HT-29 (cell line): ENCODE results near the gene DCC. TPM values are rescaled to one million over a fixed set of nuclear protein-coding genes. Genes with fewer than 3 reads are reported as not detected.
"Not testable (repeated sequence)": the region's sequence is repeated elsewhere in the genome, so short reads cannot be mapped to it uniquely, and the experiment has no call there.

Experiments used
- DNase-seq: peaks from one replicate; pipeline ENCODE4 v3.0.0-alpha.2; 2015; ENCODE audit warnings: low spot score
- total RNA-seq: library from RNA; depleted of rRNA; stranded (reverse); fragments of >200 nt; shearing (Covaris generic); gene quantifications from 2 replicates; pipeline ENCODE4 v1.2.3, GENCODE V29; 2014

DCC gene
- total RNA-seq, 1 experiment from 2014 or later, result not detected

DNA sequence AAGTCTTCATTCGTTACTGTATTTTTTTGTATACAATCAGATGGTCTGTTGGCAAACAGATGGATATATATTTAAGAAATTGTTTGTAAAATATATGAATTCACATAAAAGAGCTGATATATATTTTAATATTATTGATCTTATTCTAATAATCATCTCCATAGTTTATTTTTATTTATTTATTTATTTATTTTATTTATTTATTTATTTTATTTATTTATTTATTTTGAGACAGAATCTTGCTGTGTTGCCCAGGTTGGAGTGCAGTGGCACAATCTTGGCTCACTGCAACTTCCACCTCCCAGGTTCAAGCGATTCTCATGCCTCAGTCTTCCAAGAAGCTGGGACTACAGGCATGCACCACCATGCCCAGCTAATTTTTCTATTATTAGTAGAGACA lies 1128.2 kb downstream of the DCC start:
- DNase-seq, result not testable (repeated sequence)

DNA sequence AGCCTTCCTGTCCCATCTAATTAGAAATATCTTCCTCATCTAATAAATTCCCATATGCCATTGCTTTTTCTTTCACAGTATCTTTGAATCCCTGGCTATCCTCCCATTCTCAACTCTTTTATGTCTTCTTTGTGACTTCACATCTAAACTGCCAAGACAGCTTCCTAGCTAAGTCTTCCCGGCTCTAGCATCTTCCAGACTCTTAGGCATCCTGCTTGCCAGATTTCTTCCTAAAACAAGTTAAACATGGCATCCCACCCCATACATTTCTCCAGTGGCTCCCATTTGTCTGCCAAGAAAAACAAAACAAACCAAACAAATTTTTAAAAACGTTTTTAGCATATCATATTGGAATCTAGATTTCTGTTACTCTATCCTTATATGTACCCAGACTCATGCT lies 1132.5 kb downstream of the DCC start:
- no peak for DNase-seq

- DNase-seq, result no peak
Measured at GRCh38 chr18:53478155-53478554, 1138.2 kb downstream of the DCC start.

GRCh38 chr18:53486296-53486695 lies 1146.3 kb downstream of the DCC start:
- no peak for DNase-seq

DNA sequence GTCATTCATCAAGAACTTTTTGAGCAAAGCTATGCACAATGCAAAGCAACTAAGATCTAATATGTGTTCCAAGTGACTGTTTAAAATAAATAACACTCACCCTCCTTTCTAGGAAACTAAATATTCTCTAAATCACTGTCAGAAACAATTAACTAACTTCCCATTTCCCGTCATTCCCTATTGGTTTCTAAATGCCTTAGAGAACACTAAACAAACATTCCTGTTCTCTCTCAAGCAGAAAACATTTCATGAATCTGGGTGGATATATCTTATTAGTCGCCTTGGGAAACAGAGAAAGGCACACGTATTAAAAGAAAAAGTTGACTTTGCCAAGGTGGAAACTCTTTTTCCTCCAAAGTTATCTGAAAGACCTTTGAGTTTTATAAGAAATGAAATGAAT lies 1149.3 kb downstream of the DCC start:
- no peak for DNase-seq

- no peak for DNase-seq
Measured at GRCh38 chr18:53490019-53490418, 1150.0 kb downstream of the DCC start.

DNA sequence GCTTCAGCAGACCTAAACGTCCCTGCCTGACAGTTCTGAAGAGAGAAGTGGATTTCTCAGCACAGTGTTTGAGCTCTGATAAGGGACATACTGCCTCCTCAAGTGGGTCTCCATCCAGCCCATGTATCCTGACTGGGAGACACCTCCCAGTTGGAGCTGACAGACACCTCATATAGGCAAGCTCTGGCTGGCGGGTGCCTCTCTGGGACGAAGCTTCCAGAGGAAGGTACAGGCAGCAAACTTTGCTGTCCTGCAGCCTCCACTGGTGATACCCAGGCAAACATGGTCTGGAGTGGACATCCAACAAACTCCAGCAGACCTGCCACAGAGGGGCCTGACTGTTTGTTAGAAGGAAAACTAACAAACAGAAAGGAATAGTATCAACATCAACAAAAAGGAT lies 1156.0 kb downstream of the DCC start:
- DNase-seq, result no peak

- no peak for DNase-seq
Measured at GRCh38 chr18:53503914-53504441, 1164.0 kb downstream of the DCC start.

GRCh38 chr18:53508529-53508928 lies 1168.5 kb downstream of the DCC start:
- DNase-seq, result no peak

DNA sequence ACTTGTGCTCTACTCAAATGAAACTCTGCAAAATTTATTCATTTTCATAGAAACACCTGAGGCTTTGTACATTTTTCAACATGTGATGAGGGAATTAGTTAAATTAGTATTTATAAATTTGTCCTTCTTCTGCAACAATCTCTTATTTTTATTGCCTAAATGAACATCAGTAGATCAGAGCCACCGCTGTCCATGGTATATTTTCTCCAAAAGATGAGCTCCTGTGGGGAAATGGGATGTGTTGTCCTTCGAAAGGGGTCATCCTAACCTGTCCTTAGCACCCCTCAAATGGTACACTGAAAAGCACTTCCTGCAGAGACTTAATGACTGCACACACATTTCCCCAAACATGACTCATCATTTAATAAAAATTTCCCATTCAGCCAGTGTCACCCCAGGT lies 1169.9 kb downstream of the DCC start:
- DNase-seq, result no peak

GRCh38 chr18:53511725-53512124 lies 1171.7 kb downstream of the DCC start:
- DNase-seq, result not testable (repeated sequence)

- no peak for DNase-seq
Measured at GRCh38 chr18:53521068-53521467, 1181.1 kb downstream of the DCC start.

DNA sequence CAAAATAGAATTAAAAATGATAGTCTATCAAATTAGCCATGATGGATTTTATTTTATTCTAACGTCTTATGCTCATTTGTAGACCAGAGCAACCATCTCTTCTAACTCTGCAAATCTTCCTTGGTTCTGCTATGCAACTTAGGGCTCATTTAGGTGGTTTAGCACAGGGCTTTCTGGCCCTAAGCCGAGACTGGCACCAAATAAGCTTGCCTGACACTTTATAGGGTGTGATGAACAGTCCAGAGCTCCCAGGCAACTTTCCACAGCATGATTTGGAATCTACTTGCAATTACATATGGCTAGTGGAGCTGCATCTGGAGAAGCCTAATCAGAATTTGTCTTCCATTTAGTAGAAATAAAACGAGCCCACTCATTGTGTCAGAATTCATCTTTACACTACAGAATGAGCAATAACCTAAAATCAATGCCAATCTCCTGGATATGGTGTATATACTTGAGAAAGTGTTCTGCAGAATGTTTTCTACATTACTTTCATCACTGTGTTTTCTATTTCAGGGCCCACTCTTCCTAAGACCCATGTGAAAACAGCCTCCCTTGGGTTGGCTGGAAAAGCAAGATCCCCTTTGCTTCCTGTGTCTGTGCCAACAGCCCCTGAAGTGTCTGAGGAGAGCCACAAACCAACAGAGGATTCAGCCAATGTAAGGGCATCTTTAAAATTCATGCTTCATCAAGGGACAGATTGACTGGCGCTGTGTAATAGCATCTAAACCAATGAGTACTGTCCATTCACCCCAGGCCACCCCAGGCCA lies 1186.3 kb downstream of the DCC start:
- no peak for DNase-seq

DNA sequence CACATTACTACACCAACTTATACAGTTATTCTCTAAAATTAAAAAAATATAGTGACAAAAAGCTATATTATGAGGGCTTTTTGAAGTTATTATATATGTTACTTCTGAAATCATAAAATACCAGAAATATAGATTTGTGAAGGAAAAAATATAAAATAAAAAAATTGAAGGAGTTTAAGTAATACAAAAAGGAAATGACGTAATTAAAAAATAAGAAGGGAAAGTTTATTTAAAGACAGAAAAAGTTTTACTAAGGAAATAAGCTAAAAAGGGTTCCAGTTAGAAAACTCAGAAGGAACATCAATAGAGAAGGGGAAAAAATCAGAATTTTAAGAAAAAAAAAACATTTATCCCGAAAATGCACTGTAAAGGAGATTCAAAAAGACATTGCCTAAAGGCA lies 1187.4 kb downstream of the DCC start:
- DNase-seq, result no peak

DNA sequence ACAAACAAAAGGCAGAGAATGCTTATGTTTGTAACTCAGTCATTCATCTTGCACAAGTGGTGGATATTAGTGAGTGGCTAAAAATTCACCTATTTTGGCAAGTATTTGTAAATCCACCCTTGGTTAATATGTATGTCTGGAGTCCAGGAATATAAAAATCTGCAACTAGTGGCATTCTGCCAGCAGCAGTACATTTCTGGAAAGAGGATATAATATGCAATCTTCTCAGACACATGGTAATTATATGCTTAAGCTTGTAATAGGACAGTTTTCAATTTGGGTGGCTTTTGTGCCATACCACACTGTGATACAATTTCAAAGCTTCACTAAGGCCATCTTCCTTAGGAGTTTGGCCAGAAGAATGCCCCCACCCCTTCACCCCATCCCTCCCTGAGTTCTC lies 1191.2 kb downstream of the DCC start:
- no peak for DNase-seq

DNA sequence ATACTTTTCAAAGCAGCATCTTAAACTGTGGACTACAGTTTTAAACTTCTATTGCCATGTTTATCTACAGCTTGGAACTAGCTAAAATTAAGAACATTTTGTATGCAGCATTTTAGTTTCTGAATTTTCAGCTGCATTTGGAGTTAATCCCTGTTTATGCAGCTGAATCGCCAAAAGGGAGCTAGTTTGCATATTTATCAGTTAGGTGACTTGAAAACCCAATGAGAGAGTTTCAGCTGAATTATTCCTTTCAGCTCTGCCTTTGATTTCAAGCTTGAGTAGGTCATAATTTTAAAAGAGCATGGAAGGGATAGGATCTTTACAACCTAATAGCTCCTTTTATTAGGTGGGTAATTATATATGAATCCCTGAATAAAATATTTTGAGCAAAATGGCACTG lies 1191.9 kb downstream of the DCC start:
- DNase-seq, result no peak

DNA sequence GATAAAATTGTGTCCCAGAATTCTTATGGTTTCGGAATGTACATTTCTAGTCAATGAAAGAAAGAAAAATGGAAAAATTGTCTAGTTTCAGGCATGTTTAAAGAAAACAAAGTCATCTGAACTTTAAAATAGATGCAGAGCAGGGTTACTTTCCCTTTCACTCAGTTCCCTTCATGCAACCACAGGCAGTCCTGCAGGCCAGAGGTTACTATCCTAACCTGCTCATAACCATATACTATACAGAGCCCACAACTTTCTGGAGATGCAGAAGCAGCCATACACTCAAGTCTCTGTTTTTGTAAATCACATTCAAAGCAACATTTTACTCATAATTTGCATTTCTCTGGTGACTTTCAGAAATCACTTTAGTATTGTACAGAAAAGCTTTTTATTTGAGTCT lies 1194.2 kb downstream of the DCC start:
- DNase-seq, result no peak

DNA sequence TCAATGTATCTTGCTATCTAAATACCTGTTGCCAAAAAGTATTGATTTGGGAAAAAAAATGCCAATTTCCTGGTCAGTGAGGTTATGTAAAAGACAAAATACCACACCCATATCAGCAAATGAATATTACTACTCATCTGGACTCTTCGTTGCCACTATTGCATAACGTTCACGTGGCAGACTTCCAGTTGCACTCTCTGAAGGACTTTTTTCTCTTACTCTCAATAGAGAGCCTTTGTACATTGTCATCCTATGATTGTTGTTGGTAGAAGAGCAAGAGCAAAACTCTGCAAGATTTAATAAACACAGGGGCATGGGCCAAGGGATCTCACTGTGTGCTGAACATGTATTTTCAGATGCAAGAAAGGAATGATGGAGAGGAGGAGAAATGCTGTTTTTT lies 1194.7 kb downstream of the DCC start:
- no peak for DNase-seq

DNA sequence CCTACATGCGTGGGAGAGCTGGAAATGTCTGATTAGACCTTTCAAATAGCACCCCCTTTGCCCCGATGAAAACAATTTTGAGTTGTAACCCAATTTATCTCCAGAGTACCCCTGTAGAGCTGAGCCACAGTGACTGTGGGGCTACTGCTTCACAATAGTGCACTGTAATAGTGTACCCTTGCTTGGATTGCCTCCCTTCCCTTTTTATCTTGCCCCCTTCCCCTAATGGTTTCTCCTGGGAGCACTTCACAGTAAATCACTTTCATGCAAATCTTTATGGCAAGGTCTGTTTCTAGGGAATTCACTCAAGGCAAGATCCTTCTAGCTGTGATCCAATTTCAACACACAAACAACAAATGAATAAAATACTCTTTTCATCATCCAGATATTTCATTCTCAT lies 1196.9 kb downstream of the DCC start:
- DNase-seq, result no peak

DNA sequence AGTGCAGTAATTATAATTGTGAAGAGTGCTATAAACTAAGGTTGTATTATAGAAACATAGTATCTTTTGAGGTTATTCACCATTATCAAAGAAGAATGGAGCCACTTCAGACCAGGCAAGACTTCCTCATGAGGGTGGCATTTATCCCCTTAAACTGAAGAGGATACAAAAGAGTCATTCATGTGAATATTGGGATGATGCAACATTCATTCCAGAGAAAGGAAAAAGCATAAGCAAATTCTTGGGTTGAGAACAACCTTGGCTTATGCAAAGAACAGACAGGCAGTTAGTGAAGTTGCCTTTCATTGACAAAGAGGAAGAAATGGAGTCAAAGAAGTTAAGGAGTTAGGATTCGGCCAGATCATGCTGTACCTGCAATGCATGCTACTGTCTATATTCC lies 1201.9 kb downstream of the DCC start:
- DNase-seq, result no peak

DNA sequence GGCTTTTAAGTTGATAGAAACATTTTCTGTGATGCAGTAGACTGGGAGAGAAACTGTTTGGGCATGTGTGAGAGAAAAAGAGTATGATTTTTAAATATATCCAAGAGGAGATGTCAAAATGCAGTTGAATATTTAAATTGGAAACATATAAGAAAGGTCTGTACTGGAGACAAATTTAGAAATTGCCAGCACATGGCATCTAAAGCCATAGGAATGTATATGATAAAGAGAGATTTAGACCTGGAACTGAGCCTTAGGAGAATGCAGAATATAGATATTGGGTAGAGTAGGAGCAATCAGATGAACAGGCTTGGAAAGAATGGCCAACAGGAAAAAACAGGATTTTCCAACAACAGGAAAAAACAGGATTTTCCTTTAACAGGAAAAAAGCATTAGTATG lies 1203.7 kb downstream of the DCC start:
- no peak for DNase-seq

DNA sequence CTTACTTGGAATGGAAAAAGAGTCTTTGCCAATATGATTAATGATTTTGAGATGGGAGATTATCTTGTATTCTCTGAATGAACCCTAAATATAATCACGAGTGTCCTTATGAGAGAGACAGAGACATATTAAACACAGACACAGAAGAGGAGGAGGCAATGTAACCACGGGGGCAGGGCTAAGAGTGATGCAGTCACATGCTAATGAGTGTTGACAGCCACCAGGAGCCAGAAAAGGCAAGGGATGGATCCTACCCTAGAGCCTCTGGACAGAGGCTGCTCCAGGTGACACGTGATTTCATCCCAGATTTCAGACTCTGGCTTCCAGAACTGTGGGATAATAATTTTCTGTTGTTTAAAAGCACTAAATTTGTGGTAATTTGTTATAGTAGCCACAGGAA lies 1204.9 kb downstream of the DCC start:
- no peak for DNase-seq

DNA sequence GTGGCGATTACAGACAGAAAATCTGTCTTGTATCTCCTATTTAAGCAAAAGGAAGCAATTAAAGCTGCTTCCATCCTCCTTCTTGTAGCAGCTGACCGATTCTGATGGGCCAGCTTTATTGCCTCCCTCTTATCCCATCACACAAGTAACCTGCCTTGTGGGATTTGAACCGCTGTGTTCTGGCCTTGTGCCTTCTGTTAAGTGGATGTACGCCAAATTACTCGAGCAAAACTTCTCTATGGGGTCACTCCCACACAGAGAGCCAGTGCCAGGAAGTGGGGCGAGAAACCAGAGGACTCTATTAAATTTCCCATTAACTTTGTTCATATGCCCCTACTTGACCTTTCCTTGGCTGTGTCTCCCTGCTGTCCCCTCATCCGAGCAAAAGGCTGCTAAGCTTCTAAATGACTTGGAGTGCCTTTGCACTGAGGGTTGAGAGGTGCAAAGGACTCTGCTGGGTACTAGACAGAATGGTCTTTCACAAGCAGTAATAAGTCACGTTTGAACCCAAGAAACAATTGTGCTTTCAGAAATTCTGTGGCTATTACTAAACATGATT lies 1212.0 kb downstream of the DCC start:
- no peak for DNase-seq
